Muscle of arm (tissue), 12 donors: ENCODE data around the gene SLC46A1. TPM values are rescaled to one million over a fixed set of nuclear protein-coding genes. Genes with fewer than 3 reads are reported as not detected.

Source experiments
- DNase-seq: peaks from one replicate; pipeline ENCODE4 v3.0.0-alpha.2; 2013
- polyA plus RNA-seq, 12 donors: library from polyadenylated mRNA; unstranded; fragments of 120-200 nt; gene quantifications; one replicate each; pipeline ENCODE4 v1.2.1, GENCODE V29; 2013; ENCODE audit not compliant: insufficient read length in 12 of 12

Gene SLC46A1
- polyA plus RNA-seq, 12 donors: 6.3 to 10.2 (median 9.0) TPM; not detected in 1

DNA sequence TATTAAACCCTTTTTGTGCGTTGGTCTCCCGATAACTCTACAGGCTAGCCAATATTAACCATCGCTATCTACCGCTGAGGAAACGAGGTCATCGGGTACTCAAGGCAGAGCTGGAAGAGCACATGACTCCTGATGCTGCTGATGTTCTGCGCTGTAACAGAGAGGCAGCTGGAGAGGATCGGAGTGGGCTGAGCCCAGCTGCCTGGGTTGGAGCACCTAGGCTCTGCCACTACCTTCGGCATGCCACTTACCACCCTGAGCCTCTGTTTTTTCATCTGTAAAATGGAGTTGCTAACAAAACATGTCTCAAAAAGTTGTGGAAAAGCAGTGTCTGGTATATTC, 432 bp upstream of the SLC46A1 start:
- no peak for DNase-seq

- DNase-seq: peak; percentile 27
Observed at GRCh38 chr17:28404812-28405570, 1.0 kb downstream of the SLC46A1 start.

GRCh38 chr17:28404461-28404811, 1.6 kb downstream of the SLC46A1 start:
- DNase-seq: no peak

DNA sequence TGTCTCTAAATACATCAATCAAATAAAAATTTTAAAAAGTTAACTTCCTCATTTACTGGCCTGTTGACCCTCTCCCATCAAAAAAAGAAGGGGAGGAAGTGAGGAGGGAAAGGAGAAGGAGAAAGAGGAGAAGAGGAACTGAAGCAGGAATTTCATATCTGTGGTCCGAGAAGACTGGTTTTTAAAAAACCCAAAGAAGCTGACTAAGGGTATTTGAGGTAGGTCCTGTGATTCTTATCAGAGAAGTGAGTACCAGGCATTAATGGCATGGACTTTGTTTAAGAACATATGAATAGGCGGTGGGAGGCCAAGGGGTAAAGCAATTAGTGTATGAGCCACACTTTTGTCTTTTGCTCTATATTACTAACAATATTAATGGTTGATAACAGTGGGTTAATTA, 2.0 kb downstream of the SLC46A1 start:
- DNase-seq: no peak

- no peak for DNase-seq
Observed at GRCh38 chr17:28402844-28403243, 3.2 kb downstream of the SLC46A1 start.

DNA sequence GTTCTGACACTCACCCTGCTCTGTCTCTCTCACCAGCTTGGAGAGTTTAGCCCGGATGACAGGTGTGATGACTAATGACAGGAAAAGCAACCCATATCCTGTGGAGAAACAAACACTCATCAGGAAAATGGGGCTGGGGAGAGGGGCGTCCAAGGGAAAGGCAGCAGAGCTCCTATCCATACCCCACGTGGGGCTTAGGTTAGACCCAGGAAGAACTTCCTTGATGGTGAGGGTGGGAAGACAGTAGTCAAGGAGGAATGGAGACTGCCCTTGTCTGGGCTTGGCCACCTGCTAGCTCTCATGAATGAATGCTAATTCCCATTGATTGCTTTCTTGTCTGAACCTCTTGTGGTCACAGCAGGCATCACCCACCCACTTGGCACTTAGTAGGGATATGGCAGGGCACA, 3.8 kb downstream of the SLC46A1 start:
- DNase-seq: no peak

GRCh38 chr17:28399808-28400207, 6.2 kb downstream of the SLC46A1 start:
- DNase-seq: no peak

DNA sequence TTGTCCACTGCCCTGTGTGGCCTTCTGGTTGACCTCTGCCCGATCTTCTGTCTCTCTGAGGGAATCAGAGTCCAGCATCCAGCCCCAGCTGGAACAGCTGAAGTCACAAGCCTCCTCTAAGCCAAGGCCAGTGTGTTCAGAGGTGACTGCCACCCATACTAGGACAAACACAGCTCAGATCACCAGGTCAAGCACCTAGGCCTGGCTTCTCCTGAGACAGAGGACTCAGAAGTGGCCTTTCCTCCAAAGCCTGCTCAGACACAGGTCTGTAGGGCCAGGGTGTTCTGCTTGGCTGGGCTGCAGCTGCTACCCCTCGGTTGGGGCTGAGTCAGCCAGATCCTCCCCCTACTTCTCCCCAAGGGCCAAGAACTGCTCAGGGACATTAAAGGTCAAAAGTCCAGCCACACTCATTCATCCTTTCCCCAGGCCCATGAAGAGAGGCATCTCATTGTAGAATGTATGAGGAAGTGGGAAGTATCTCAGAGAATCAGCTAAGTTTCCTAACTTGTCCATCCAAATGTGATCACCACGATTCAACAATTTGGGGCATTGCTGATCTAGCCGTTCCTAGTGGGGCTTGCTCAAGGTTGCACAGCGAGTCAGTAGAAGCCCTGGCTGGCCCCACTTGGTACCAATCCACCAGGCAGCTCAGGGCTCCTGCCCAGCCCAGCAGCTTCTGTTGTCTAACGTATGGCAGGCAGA, 7.6 kb downstream of the SLC46A1 start:
- no peak for DNase-seq

DNA sequence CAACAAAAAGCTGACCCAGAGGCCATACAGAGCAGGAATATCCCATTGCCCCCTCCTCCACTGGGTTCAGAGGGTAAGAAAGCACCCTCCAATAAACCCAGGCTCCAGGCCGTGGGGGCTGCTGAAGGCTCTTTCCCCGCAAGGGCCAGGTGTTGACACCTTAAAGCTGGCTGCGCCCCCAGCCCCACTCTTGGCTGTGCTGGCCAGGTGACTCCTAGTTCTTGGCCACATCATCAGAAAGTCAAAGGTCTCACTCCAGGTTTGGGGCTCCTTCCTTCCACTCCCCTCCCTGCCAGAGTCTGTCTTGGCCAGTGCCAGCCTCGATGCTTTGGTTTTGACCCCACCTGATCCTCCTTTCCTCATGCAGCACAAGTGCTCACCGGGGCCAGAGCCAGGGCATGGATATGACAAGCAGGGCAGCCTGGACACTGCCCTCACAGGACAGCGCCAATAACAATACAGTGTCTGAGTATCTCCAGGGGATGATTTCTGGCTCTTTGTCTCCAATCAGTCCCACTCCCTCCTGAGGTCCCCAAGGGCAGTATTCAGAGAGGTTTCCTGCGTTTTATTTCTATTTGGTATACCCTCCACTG, 8.2 kb downstream of the SLC46A1 start:
- DNase-seq: no peak

- no peak for DNase-seq
Observed at GRCh38 chr17:28397275-28397674, 8.7 kb downstream of the SLC46A1 start.

DNA sequence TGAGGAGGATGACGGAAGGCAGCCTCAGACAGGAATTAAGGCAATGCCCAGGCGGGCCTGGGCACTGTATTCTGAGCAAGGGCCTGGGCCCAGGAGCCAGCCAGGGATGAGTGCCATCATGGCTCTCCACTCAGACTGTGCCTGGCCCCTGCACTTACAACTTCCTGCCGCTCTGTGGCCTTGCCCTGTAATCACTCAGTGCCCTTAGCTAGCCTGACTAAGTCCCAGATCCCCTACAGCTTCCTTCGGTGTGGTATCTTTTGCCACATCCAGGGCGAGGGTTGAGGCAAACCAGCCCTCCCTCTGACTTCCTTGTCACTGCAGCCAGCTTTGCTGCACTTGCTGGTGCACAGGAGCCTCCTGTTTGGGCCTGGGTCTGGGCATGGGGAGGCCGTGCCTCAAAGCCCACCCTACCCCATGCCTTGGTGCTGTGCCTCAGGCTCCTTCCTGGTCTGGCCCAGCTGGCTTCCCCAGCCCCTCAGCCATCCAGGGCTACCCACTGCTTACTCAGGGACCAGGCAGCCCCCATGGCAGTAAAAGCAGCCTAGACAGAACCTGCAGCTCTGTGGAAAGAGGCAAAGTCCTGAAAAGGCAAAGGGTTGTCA, 9.3 kb downstream of the SLC46A1 start:
- no peak for DNase-seq

DNA sequence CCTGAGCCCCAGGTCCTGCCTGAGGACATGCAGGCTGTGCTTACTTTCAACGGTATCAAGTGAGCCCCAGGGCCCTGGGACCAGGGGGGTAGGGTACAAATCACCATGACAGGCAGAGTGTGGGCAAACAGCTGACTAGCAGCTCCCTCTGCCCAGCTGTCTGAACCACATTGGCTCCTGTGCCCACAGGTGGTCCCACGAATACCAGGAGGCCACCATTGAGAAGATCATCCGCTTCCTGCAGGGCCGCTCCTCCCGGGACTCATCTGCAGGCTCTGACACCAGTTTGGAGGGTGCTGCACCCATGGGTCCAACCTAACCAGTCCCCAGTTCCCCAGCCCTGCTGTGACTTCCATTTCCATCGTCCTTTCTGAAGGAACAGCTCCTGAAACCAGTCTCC, 10.0 kb downstream of the SLC46A1 start:
- no peak for DNase-seq

GRCh38 chr17:28395426-28395825, 10.6 kb downstream of the SLC46A1 start:
- DNase-seq: no peak

DNA sequence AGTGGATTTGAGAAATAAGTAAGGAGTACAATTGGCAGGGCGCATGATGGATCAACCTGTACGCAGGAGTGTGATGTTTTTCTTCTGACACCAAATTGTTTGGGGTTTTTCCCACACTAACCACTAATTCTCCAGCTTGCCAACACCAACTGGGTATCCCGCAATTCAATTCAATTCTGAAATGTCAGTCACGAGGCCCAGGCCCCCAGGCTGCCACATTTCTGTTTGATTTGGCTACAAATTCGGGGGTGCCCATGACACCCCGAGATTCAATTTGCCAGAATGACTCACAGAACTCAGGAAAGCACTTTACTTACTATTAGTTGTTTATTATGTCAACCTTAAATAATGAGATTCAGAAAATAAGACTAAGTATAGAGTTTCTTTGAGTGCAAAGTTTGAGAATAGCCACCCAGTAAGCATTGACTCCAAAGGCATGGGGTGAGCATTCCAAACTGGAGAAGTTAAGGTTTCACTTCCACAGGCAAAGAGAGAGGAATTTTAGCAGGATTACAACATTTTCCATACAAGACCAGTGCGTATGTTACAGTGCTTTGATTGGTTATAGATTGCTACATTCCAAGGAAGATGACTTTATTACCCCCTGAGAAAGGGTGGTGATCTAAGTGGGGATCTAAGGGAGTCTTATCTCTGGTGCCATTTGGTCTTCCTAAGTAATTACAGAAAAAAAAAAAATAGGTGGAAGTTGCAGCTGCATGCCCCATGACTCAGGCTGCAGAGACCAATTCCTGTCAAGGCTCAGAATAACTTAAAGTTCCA, 11.5 kb downstream of the SLC46A1 start:
- no peak for DNase-seq

GRCh38 chr17:28392491-28392890, 13.5 kb downstream of the SLC46A1 start:
- DNase-seq: no peak

GRCh38 chr17:28391401-28391800, 14.6 kb downstream of the SLC46A1 start:
- no peak for DNase-seq

DNA sequence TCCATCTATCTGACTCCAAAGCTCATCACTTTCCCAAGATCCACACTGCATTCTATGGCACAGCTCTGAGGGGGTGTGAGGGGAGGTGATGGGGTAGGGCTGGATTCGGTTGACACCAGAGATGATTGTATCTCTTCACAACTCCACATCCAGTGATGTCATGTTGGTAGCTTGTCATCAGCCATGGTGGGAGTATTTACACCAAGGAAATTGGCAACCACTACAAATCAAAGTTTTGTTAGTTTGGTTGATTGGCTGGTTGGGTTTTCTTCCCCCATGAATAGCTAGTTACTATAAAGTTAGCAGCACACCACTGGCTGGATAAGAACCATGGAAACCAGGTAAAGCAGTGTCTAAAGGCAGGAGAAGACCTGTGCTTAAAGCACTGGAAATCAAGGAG, 15.0 kb downstream of the SLC46A1 start:
- DNase-seq: no peak

- DNase-seq: no peak
Observed at GRCh38 chr17:28390563-28390962, 15.4 kb downstream of the SLC46A1 start.

DNA sequence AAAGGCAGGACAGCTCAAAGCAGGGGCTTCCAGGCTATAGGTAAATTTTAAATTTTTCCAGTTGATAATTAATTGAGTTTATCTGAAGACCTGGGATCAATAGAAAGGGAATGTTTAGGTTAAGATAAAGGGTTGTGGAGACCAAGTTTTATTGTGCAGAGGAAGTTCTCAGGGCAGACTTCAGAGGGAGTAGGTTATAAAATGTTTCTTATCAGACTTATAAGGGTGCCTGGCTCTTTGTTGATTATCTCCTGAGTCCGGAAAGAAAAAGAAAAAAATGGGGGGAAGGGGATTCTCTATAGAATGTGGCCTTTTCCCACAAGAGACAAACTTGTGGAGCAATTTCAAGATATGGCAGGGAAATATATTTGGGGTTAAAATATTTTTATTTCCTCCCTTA, 15.9 kb downstream of the SLC46A1 start:
- DNase-seq: no peak

- no peak for DNase-seq
Observed at GRCh38 chr17:28388106-28388505, 17.9 kb downstream of the SLC46A1 start.

- no peak for DNase-seq
Observed at GRCh38 chr17:28386391-28386790, 19.6 kb downstream of the SLC46A1 start.

- DNase-seq: no peak
Observed at GRCh38 chr17:28385406-28385805, 20.6 kb downstream of the SLC46A1 start.
